Activated CD8-positive, alpha-beta memory T cell treated with anti-CD3 and anti-CD28 coated beads, Interleukin-2, amount 50 U/mL, for 4 hours (primary cell): Measurements from ENCODE around the gene CBR3.

Source experiments
- DNase-seq: peaks from one replicate; pipeline ENCODE4 v3.0.0-alpha.2; 2020

The CBR3 gene

GRCh38 chr21:36186506-36187399, 51.9 kb downstream of the CBR3 start:
- no peak for DNase-seq

GRCh38 chr21:36188081-36188681, 53.3 kb downstream of the CBR3 start:
- DNase-seq = no peak

- DNase-seq = no peak
Observed at GRCh38 chr21:36188937-36189336, 54.1 kb downstream of the CBR3 start.

GRCh38 chr21:36190736-36191135, 55.9 kb downstream of the CBR3 start:
- no peak for DNase-seq

- DNase-seq = no peak
Observed at GRCh38 chr21:36193200-36193599, 58.3 kb downstream of the CBR3 start.

- no peak for DNase-seq
Observed at GRCh38 chr21:36194024-36194423, 59.1 kb downstream of the CBR3 start.

GRCh38 chr21:36195613-36196012, 60.7 kb downstream of the CBR3 start:
- no peak for DNase-seq
